Heart left ventricle (tissue), 13 donors: Measurements from ENCODE around the gene TADA2A.

Source experiments
- CTCF ChIP-seq, 12 donors: fragments of 200-600 bp; sonication (generic) in 4 of 12; IDR thresholded peaks; one replicate each; pipeline versions ENCODE4 v1.5.0 to v1.8.0; 2018 to 2022; ENCODE audit warnings: antibody characterized with exemption in 12 of 12, mild to moderate bottlenecking in 5 of 12
- POLR2A ChIP-seq, 2 donors: fragments of 450-650 bp; IDR thresholded peaks; one replicate each; pipeline ENCODE4 v1.6.1; 2017; ENCODE audit warnings: antibody characterized with exemption in 2 of 2, mild to moderate bottlenecking in 2 of 2, moderate library complexity in 2 of 2
- donor health status: ischemic (EF 13 %, LVEDD 7.1; RV severe dilation, severe dysfunction).
- donor health status: DM: no; HTN: yes; CAD: no.
- donor health status: DM: no; HTN: no; CAD: no.
- donor health status: ischemic (EF 25% LVEDD 6.9; RV normal size, moderate dysfunction).
- donor health status: ischemic (EF 25% LVEDD 5.7; RV mildly dilated, moderate dysfunction).
- donor health status: ischemic (EF 35%, LVEDD 5.7; RV mildly dilated, moderate dysfunction).
- donor health status: nonischemic (EF 11% LVEDD 7.7; RV severe dilation, severe dysfunction).
- donor health status: DM: yes; HTN: yes; CAD: no.
- donor health status: PGD.
- donor health status: ischemic (EF 29% LVEDD 5.4; RV normal size, mild dysfunction).
- donor health status: nonischemic (EF 23%, LVEDD 6.1; RV moderate dilation, normal function).

GRCh38 chr17:37462492-37462891 lies 55.8 kb downstream of the TADA2A start:
- no peak for TF ChIP-seq CTCF (IDR thresholded peaks at IDR 0.05)
- no peak for TF ChIP-seq POLR2A (IDR thresholded peaks at IDR 0.05)
